Natural killer cell (primary cell): ENCODE data around the gene GMPPA. TPM values are rescaled to one million over a fixed set of nuclear protein-coding genes. Genes with fewer than 3 reads are reported as not detected.
A peak's percentile ranks its signal among the peaks of the same experiment; 100 is the strongest.

Experiments
- ATAC-seq, 3 donors: fragments of 150-1000 bp in 2 of 3; fragments of 200-7000 bp in 1 of 3; cut with Tn5 transposase; 1 replicate in 1 of 3; 2 replicates in 2 of 3; pipeline ENCODE4 v1.10.0; 2021; ENCODE audit warnings: mild to moderate bottlenecking in 2 of 3, moderate library complexity in 2 of 3
- DNase-seq, 2 donors: peaks; one replicate each; pipeline versions ENCODE4 v3.0.0 to v3.0.0-alpha.2; 2013 to 2021; ENCODE audit warnings: mixed read lengths in 1 of 2
- H3K27ac ChIP-seq: one replicate; pipeline ENCODE4 v1.5.1; 2013; ENCODE audit warnings: mild to moderate bottlenecking, low read length
- H3K27me3 ChIP-seq: one replicate; pipeline ENCODE4 v1.6.1; 2013; ENCODE audit warnings: low read length; ENCODE audit not compliant: control insufficient read depth, insufficient read depth
- H3K36me3 ChIP-seq: one replicate; pipeline ENCODE4 v1.6.1; 2013; ENCODE audit warnings: low read length; ENCODE audit not compliant: control insufficient read depth, insufficient read depth
- H3K4me1 ChIP-seq: one replicate; pipeline ENCODE4 v1.6.1; 2013; ENCODE audit warnings: low read length; ENCODE audit not compliant: control insufficient read depth, insufficient read depth
- H3K4me3 ChIP-seq: one replicate; pipeline ENCODE4 v1.5.1; 2013; ENCODE audit warnings: low read length
- H3K9me3 ChIP-seq: one replicate; pipeline ENCODE4 v1.6.1; 2013; ENCODE audit warnings: low read length; ENCODE audit not compliant: control insufficient read depth, insufficient read depth
- H3K27ac Mint-ChIP-seq, 2 donors: one replicate each; pipeline ENCODE4 v1.8.0; 2022; ENCODE audit warnings: mild to moderate bottlenecking in 2 of 2, mixed read lengths in 2 of 2, moderate library complexity in 1 of 2
- H3K27me3 Mint-ChIP-seq, 2 donors: one replicate each; pipeline ENCODE4 v1.8.0; 2022; ENCODE audit warnings: low read depth in 2 of 2, mixed read lengths in 2 of 2
- H3K36me3 Mint-ChIP-seq: one replicate; pipeline ENCODE4 v1.8.0; 2022; ENCODE audit warnings: mixed read lengths
- H3K4me1 Mint-ChIP-seq, 2 donors: one replicate each; pipeline ENCODE4 v1.8.0; 2022; ENCODE audit warnings: mixed read lengths in 2 of 2
- H3K4me3 Mint-ChIP-seq: one replicate; pipeline ENCODE4 v1.8.0; 2022; ENCODE audit warnings: mild to moderate bottlenecking, moderate library complexity, mixed read lengths
- H3K9me3 Mint-ChIP-seq, 2 donors: one replicate each; pipeline ENCODE4 v1.8.0; 2022; ENCODE audit warnings: mixed read lengths in 2 of 2
- WGBS: methylation state at CpG from one replicate; pipeline ENCODE4 v1.1.7; 2013; ENCODE audit warnings: missing lambda C conversion rate; ENCODE audit not compliant: insufficient coverage; 5-methylcytosine and 5-hydroxymethylcytosine counted together
- intact Hi-C: fragments of 100-400 bp; cut with micrococcal nuclease; formaldehyde crosslinking; loops from one replicate; pipeline ENCODE4 v1.14.2; 2022
- total RNA-seq, 4 donors: library from RNA; stranded (reverse); fragments of 120-200 nt in 1 of 4; gene quantifications; one replicate each; pipeline versions ENCODE4 v1.2.3 to v1.2.4, GENCODE V29; 2013 to 2022
- TF ChIP-seq, protein P1 (sequence below): fragments of 200-600 bp; IDR thresholded peaks from one replicate; pipeline ENCODE4 v1.8.0; 2022; ENCODE audit warnings: antibody characterized with exemption

GMPPA gene
- total RNA-seq, 3 donors from 2014 or later (not counting 1 experiment from before 2014, with no cell fraction given), result 27.6 to 36.3 (median 33.8) TPM

DNA sequence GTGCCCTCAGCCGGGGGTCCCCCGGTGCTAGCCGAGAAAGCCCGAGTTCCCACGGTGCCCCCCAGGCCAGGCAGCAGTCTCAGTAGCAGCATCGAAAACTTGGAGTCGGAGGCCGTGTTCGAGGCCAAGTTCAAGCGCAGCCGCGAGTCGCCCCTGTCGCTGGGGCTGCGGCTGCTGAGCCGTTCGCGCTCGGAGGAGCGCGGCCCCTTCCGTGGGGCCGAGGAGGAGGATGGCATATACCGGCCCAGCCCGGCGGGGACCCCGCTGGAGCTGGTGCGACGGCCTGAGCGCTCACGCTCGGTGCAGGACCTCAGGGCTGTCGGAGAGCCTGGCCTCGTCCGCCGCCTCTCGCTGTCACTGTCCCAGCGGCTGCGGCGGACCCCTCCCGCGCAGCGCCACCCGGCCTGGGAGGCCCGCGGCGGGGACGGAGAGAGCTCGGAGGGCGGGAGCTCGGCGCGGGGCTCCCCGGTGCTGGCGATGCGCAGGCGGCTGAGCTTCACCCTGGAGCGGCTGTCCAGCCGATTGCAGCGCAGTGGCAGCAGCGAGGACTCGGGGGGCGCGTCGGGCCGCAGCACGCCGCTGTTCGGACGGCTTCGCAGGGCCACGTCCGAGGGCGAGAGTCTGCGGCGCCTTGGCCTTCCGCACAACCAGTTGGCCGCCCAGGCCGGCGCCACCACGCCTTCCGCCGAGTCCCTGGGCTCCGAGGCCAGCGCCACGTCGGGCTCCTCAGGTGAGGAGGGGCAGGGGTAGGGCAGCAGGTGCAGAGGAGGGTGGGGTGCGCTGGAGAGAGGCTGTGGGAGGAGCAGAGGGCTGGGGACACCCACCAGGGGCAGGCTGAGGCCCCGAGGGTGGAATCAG, 14.1 kb upstream of the GMPPA start:
- Histone ChIP-seq H3K4me1 (peaks cover 5% of the 10 kb centered on the region), H3K4me3 (no peak overlapping the region), H3K27me3 (peaks cover 19% of the 10 kb centered on the region), H3K27ac (no peak overlapping the region), H3K9me3 (no peaks in the 10 kb centered on the region), H3K36me3 (no peaks in the 10 kb centered on the region)
- no peak overlapping the region for H3K27ac Mint-ChIP-seq
- peaks cover 0 to 8% of the 10 kb centered on the region in 2 donors for H3K4me1 Mint-ChIP-seq
- WGBS, result 4% methylated on average over 89 of the region's 89 CpGs
- ATAC-seq (peak in 1 of 3 donors; percentile 52), DNase-seq (peak in 1 of 2 donors; percentile 32)
- TF ChIP-seq, protein P1, sequence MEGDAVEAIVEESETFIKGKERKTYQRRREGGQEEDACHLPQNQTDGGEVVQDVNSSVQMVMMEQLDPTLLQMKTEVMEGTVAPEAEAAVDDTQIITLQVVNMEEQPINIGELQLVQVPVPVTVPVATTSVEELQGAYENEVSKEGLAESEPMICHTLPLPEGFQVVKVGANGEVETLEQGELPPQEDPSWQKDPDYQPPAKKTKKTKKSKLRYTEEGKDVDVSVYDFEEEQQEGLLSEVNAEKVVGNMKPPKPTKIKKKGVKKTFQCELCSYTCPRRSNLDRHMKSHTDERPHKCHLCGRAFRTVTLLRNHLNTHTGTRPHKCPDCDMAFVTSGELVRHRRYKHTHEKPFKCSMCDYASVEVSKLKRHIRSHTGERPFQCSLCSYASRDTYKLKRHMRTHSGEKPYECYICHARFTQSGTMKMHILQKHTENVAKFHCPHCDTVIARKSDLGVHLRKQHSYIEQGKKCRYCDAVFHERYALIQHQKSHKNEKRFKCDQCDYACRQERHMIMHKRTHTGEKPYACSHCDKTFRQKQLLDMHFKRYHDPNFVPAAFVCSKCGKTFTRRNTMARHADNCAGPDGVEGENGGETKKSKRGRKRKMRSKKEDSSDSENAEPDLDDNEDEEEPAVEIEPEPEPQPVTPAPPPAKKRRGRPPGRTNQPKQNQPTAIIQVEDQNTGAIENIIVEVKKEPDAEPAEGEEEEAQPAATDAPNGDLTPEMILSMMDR, result no peak
- intact Hi-C loops, result no loop called here
- H3K36me3 Mint-ChIP-seq, result no peaks in the 10 kb centered on the region
- H3K27me3 Mint-ChIP-seq, result peaks cover 28 to 47% of the 10 kb centered on the region in 2 donors
- H3K9me3 Mint-ChIP-seq, result no peaks in the 10 kb centered on the region
- H3K4me3 Mint-ChIP-seq, result peak overlapping the region; percentile 49

DNA sequence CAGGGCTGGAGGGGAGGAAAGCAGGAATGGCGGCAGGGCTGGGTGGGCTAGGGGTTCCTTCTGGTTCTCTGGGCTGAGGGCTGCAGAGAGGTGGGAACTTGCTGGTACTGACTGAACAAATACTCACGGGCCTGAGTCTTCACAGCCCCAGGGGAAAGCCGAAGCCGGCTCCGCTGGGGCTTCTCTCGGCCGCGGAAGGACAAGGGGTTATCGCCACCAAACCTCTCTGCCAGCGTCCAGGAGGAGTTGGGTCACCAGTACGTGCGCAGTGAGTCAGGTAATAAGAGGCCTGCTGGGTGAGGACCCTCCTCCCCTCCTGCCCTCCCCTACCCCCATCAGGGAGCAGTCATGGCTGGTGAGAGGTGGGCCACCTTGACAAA, 13.5 kb upstream of the GMPPA start:
- no peak overlapping the region for H3K27ac Mint-ChIP-seq
- ATAC-seq (no peak), DNase-seq (no peak)
- peaks cover 5% of the 10 kb centered on the region for H3K4me1 ChIP-seq
- no peaks in the 10 kb centered on the region for H3K9me3 Mint-ChIP-seq
- H3K9me3 ChIP-seq, result no peaks in the 10 kb centered on the region
- H3K4me1 Mint-ChIP-seq, result peaks cover 0 to 8% of the 10 kb centered on the region in 2 donors
- no peak overlapping the region for H3K27ac ChIP-seq
- H3K4me3 Mint-ChIP-seq, result no peak overlapping the region
- H3K36me3 Mint-ChIP-seq, result no peaks in the 10 kb centered on the region
- 69% methylated on average over 12 of the region's 12 CpGs for WGBS
- intact Hi-C loops, result no loop called here
- H3K4me3 ChIP-seq, result no peak overlapping the region
- H3K27me3 Mint-ChIP-seq, result peaks cover 28 to 48% of the 10 kb centered on the region in 2 donors
- TF ChIP-seq, protein P1, result no peak
- H3K27me3 ChIP-seq, result peaks cover 19% of the 10 kb centered on the region
- no peaks in the 10 kb centered on the region for H3K36me3 ChIP-seq

DNA sequence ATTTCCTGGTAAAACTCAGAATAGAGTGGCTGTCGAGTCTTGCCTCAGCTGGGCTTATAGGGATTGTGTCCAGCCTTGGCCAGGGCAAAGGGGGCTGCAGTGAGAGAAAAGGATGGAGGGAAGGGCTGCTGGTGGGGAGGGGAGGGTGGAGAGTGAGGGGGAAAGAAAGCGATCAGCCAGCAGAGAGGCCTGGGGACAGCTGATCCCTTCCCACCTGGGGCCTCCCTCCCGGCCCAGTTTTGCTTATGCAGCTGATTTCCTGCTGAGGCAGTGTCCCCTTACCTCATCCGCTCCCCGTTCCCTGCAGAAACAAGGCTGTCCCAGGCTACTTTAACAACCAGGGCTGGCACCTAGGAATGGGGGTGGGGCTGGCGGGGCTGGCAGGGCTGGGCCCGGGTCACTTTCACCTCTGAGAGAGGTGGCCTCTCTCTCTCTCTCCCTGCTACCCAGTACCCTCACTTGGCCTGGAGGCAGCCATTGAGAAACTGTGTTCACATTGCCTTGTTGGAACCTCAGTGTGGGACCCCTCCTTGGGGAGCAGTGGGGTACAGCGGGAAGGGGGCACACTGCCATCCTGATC, 12.2 kb upstream of the GMPPA start:
- peaks cover 19% of the 10 kb centered on the region for H3K27me3 ChIP-seq
- no peaks in the 10 kb centered on the region for H3K9me3 ChIP-seq
- no peaks in the 10 kb centered on the region for H3K36me3 ChIP-seq
- H3K4me3 ChIP-seq, result no peak overlapping the region
- Mint-ChIP-seq H3K36me3 (no peaks in the 10 kb centered on the region), H3K9me3 (no peaks in the 10 kb centered on the region), H3K4me1 (peaks cover 0 to 8% of the 10 kb centered on the region in 2 donors), H3K27ac (no peak overlapping the region), H3K4me3 (no peak overlapping the region), H3K27me3 (peaks cover 24 to 45% of the 10 kb centered on the region in 2 donors)
- ATAC-seq, result no peak
- H3K4me1 ChIP-seq, result peaks cover 5% of the 10 kb centered on the region
- no peak overlapping the region for H3K27ac ChIP-seq
- no peak for DNase-seq
- TF ChIP-seq, protein P1, result no peak
- 61% methylated on average over 8 of the region's 8 CpGs for WGBS
- intact Hi-C loops, result no loop called here
